IMR-90 (cell line): ENCODE measurements around the gene RERE. TPM values are rescaled to one million over a fixed set of nuclear protein-coding genes. Genes with fewer than 3 reads are reported as not detected.

Experiments
- ATAC-seq: fragments of 200-7000 bp; cut with Tn5 transposase; 2 replicates; pipeline ENCODE4 v1.9.1; 2020; ENCODE audit warnings: low read depth, mild to moderate bottlenecking, moderate library complexity
- BruUV-seq: library from RNA; stranded (reverse); fragments of 400-500 nt; replicated peaks from 2 replicates; lab custom pipeline; 2021; lab: Mats Ljungman, UMichigan
- CTCF ChIA-PET: fragments of 300-600 bp; formaldehyde crosslinking; extraction: SDS; loops from one replicate; lab custom pipeline; 2021; ENCODE audit warnings: antibody characterized with exemption; lab: Yijun Ruan, JAX
- POLR2A ChIA-PET: fragments of 300-600 bp; sonication (Branson Sonifier 250); formaldehyde crosslinking; loops from one replicate; lab custom pipeline; 2022; ENCODE audit warnings: antibody characterized with exemption; ENCODE audit not compliant: unreplicated experiment; lab: Charles Lee
- DNase-seq: peaks from one replicate; pipeline ENCODE4 v3.0.0; 2013
- H2AFZ ChIP-seq: replicated peaks from 2 replicates; pipeline ENCODE3; 2013; ENCODE audit warnings: low read length, mild to moderate bottlenecking; ENCODE audit not compliant: poor library complexity
- H2AK5ac ChIP-seq: 2 replicates; pipeline ENCODE4 v1.6.1; 2013; ENCODE audit warnings: low read depth, low read length, inconsistent platforms
- H2AK9ac ChIP-seq: replicated peaks from 2 replicates; pipeline ENCODE3; 2013; ENCODE audit warnings: mild to moderate bottlenecking, low read depth, low read length, moderate library complexity; ENCODE audit not compliant: poor library complexity
- H2BK120ac ChIP-seq: 2 replicates; pipeline ENCODE4 v1.6.1; 2013; ENCODE audit warnings: low read depth, low read length, inconsistent platforms
- H2BK15ac ChIP-seq: 3 replicates; pipeline ENCODE4 v1.6.1; 2013; ENCODE audit warnings: low read depth, low read length, inconsistent platforms
- H2BK20ac ChIP-seq: 2 replicates; pipeline ENCODE4 v1.6.1; 2013; ENCODE audit warnings: low read depth, mild to moderate bottlenecking, inconsistent platforms, low read length, moderate library complexity
- H2BK5ac ChIP-seq: 2 replicates; pipeline ENCODE4 v1.6.1; 2013; ENCODE audit warnings: mild to moderate bottlenecking, low read depth, low read length, inconsistent platforms; ENCODE audit not compliant: poor library complexity, severe bottlenecking
- H3K14ac ChIP-seq: replicated peaks from 2 replicates; pipeline ENCODE4 v1.6.1; 2013; ENCODE audit warnings: low read depth, low read length, inconsistent platforms
- H3K18ac ChIP-seq: 2 replicates; pipeline ENCODE4 v1.6.1; 2013; ENCODE audit warnings: low read depth, low read length, control low read depth
- H3K23ac ChIP-seq: 2 replicates; pipeline ENCODE4 v1.6.1; 2013; ENCODE audit warnings: low read depth, low read length, inconsistent platforms
- H3K27ac ChIP-seq: 2 replicates; pipeline ENCODE4 v1.5.1; 2013; ENCODE audit warnings: mild to moderate bottlenecking, control low read depth, low read length; ENCODE audit not compliant: insufficient read depth
- H3K27me3 ChIP-seq: 2 replicates; pipeline ENCODE4 v1.6.1; 2013; ENCODE audit warnings: low read length; ENCODE audit not compliant: control insufficient read depth, insufficient read depth
- H3K36me3 ChIP-seq: 2 replicates; pipeline ENCODE4 v1.6.1; 2013; ENCODE audit warnings: low read length, mixed read lengths; ENCODE audit not compliant: control insufficient read depth, insufficient read depth
- H3K4ac ChIP-seq: 2 replicates; pipeline ENCODE4 v1.6.1; 2013; ENCODE audit warnings: low read depth, low read length, inconsistent platforms
- H3K4me1 ChIP-seq: 2 replicates; pipeline ENCODE4 v1.6.1; 2013; ENCODE audit warnings: low read length, mixed read lengths; ENCODE audit not compliant: control insufficient read depth, insufficient read depth
- H3K4me2 ChIP-seq: 2 replicates; pipeline ENCODE4 v1.6.1; 2013; ENCODE audit warnings: low read depth, mild to moderate bottlenecking, control low read depth, low read length, moderate library complexity
- H3K4me3 ChIP-seq: 2 replicates; pipeline ENCODE4 v1.5.1; 2013; ENCODE audit warnings: low read depth, mild to moderate bottlenecking, control low read depth, low read length, moderate library complexity; ENCODE audit not compliant: insufficient read depth
- H3K56ac ChIP-seq: 2 replicates; pipeline ENCODE4 v1.6.1; 2013; ENCODE audit warnings: low read length, inconsistent platforms; ENCODE audit not compliant: insufficient read depth; ENCODE audit errors: extremely low read depth
- H3K79me1 ChIP-seq, 2 experiments: 2 replicates each; pipeline ENCODE4 v1.6.1; 2013; ENCODE audit warnings: low read length in 2 of 2, inconsistent platforms in 1 of 2, low read depth in 1 of 2
- H3K9ac ChIP-seq: 2 replicates; pipeline ENCODE4 v1.6.1; 2013; ENCODE audit warnings: low read depth, low read length, control low read depth
- H3K9me1 ChIP-seq: 2 replicates; pipeline ENCODE4 v1.6.1; 2013; ENCODE audit warnings: low read length, inconsistent platforms; ENCODE audit not compliant: insufficient read depth
- H3K9me3 ChIP-seq: 2 replicates; pipeline ENCODE4 v1.6.1; 2013; ENCODE audit warnings: low read length; ENCODE audit not compliant: control insufficient read depth, insufficient read depth
- H4K20me1 ChIP-seq: 2 replicates; pipeline ENCODE4 v1.6.1; 2013; ENCODE audit warnings: low read length, inconsistent platforms; ENCODE audit not compliant: insufficient read depth
- H4K5ac ChIP-seq: 2 replicates; pipeline ENCODE4 v1.6.1; 2013; ENCODE audit warnings: mild to moderate bottlenecking, low read depth, low read length, control low read depth
- H4K8ac ChIP-seq, 2 experiments: 2 replicates each; pipeline ENCODE4 v1.6.1; 2013; ENCODE audit warnings: low read depth in 2 of 2, low read length in 2 of 2, control low read depth in 1 of 2, inconsistent platforms in 1 of 2
- H4K91ac ChIP-seq: 2 replicates; pipeline ENCODE4 v1.6.1; 2013; ENCODE audit warnings: low read depth, low read length, inconsistent platforms; ENCODE audit not compliant: insufficient read depth
- CEBPB ChIP-seq: IDR thresholded peaks from 2 replicates; pipeline ENCODE4 v1.6.1; 2012; ENCODE audit warnings: low read depth, low read length, improper control_type of control experiment
- CTCF ChIP-seq: conservative IDR thresholded peaks from 2 replicates; pipeline ENCODE4 v1.5.1; 2012; ENCODE audit warnings: mild to moderate bottlenecking, low read depth, low read length, improper control_type of control experiment
- ELK1 ChIP-seq: fragments of 150-350 bp; IDR thresholded peaks from 2 replicates; pipeline ENCODE4 v1.6.1; 2016; ENCODE audit warnings: low read depth, mild to moderate bottlenecking, low read length, moderate library complexity, borderline replicate concordance
- MAFK ChIP-seq: IDR thresholded peaks from 2 replicates; pipeline ENCODE4 v1.6.1; 2012; ENCODE audit warnings: low read depth, low read length, improper control_type of control experiment
- NFE2L2 ChIP-seq: fragments of 150-350 bp; IDR thresholded peaks from 2 replicates; pipeline ENCODE4 v1.6.1; 2016; ENCODE audit warnings: low read depth, mild to moderate bottlenecking, low read length
- POLR2A ChIP-seq: IDR thresholded peaks from 2 replicates; pipeline ENCODE4 v1.6.1; 2012; ENCODE audit warnings: mild to moderate bottlenecking, low read depth, low read length
- RCOR1 ChIP-seq: IDR thresholded peaks from 2 replicates; pipeline ENCODE4 v1.6.1; 2012; ENCODE audit warnings: mild to moderate bottlenecking, low read length, improper control_type of control experiment; ENCODE audit not compliant: insufficient replicate concordance
- WGBS, 2 experiments: methylation state at CpG; one replicate each; pipeline versions ENCODE4 v1.1.5 to v1.1.7; 2013; ENCODE audit warnings: missing lambda C conversion rate in 2 of 2; ENCODE audit not compliant: insufficient read length in 1 of 2; ENCODE audit errors: extremely low coverage in 2 of 2; 5-methylcytosine and 5-hydroxymethylcytosine counted together
- dilution Hi-C: fragments of 300-500 bp; cut with HindIII; formaldehyde crosslinking; loops from one replicate; pipeline ENCODE4 v1.14.3; 2018; ENCODE audit warnings: low sequenced_read_pairs; ENCODE audit not compliant: unreplicated experiment
- in situ Hi-C: fragments of 300-500 bp; cut with MboI; formaldehyde crosslinking; loops from 3 replicates; pipeline ENCODE4 v1.14.3; 2019; ENCODE audit warnings: low sequenced_read_pairs, inconsistent platforms, mixed read lengths
- intact Hi-C: fragments of 100-400 bp; cut with micrococcal nuclease; formaldehyde crosslinking; loops from 2 replicates; pipeline ENCODE4 v1.10.0; 2022
- polyA plus RNA-seq, 3 experiments: library from polyadenylated mRNA; depleted of rRNA; stranded (reverse); fragments of >200 nt; gene quantifications; 2 replicates each; pipeline ENCODE4 v1.2.3, GENCODE V29; 2012; ENCODE audit warnings: low replicate concordance in 1 of 3
- total RNA-seq: library from RNA; depleted of rRNA; stranded (reverse); fragments of >200 nt; gene quantifications from 2 replicates; pipeline ENCODE4 v1.2.3, GENCODE V29; 2012

The RERE gene
- total and polyA plus RNA-seq, 2 of the 4 experiments (the other 2 are of a cell fraction): 11.5 to 25.1 TPM

GRCh38 chr1:8370046-8370881, 447.2 kb downstream of the RERE start:
- ChIA-PET CTCF (no interaction called here), POLR2A (interaction anchor here (0.6 kb wide), 1 partner anchor 311 kb away, joined by 3 read pairs; no protein-coding TSS in a partner anchor)
- Histone ChIP-seq H2AK5ac (peak overlapping the region; percentile 56; the same call in 1 of the 2 replicates), H3K14ac (peak overlapping the region; percentile 43), H4K20me1 (peaks cover 74% of the 10 kb centered on the region), H3K4me3 (no peak overlapping the region), H2BK20ac (no peak overlapping the region), H4K5ac (no peak overlapping the region), H3K4me2 (no peak overlapping the region; the same call in 1 of the 2 replicates), H2BK5ac (peak overlapping the region; percentile 9), H3K56ac (no peak overlapping the region), H2AFZ (no peak overlapping the region), H3K18ac (no peak overlapping the region; the same call in 1 of the 2 replicates), H3K9ac (peak overlapping the region; percentile 18; the same call in 1 of the 2 replicates), H3K27ac (no peak overlapping the region), H2BK120ac (0 out of 2 replicates have a peak overlapping the region, but pooled peaks have one; percentile 6), H3K36me3 (peaks cover 58% of the 10 kb centered on the region), H2AK9ac (no peak overlapping the region), H3K79me1 (peaks cover 59 to 94% of the 10 kb centered on the region in 2 experiments), H4K91ac (no peak overlapping the region), H3K23ac (peak overlapping the region; percentile 75), H3K4ac (peak overlapping the region; percentile 44), H4K8ac (0 out of 4 replicates have a peak overlapping the region, but pooled peaks of 1 of the 2 experiments have one; percentile 8), H2BK15ac (no peak overlapping the region), H3K9me3 (no peaks in the 10 kb centered on the region), H3K4me1 (peaks cover 50% of the 10 kb centered on the region), H3K9me1 (peaks cover 42% of the 10 kb centered on the region), H3K27me3 (no peaks in the 10 kb centered on the region)
- DNase-seq (peak; percentile 33), ATAC-seq (no peak)
- dilution Hi-C loops: no loop called here
- intact Hi-C loops: loop anchor here (10.0 kb wide), 1 partner anchor 295 kb away; no protein-coding TSS in a partner anchor
- no peak for TF ChIP-seq CEBPB
- no peak for TF ChIP-seq POLR2A
- TF ChIP-seq RCOR1: no peak
- TF ChIP-seq NFE2L2: no peak
- no peak for TF ChIP-seq MAFK
- TF ChIP-seq ELK1: no peak
- no peak for TF ChIP-seq CTCF
- 40% methylated on average over 1 of the region's 14 CpGs; no CpG with 5 or more reads in 1 of the 2 experiments for WGBS, 2 experiments
- no TSS peak for BruUV-seq
- in situ Hi-C loops: no loop called here
